GM19438 (cell line): ENCODE data around the gene AFG1L.
"Not testable (repeated sequence)": the region's sequence is repeated elsewhere in the genome, so short reads cannot be mapped to it uniquely, and the experiment has no call there.

Source experiments
- ATAC-seq: cut with Tn5 transposase; IDR thresholded peaks from one replicate; pipeline ENCODE4 v1.9.1; 2021; ENCODE audit warnings: low read depth; ENCODE audit not compliant: unreplicated experiment

The AFG1L gene

DNA sequence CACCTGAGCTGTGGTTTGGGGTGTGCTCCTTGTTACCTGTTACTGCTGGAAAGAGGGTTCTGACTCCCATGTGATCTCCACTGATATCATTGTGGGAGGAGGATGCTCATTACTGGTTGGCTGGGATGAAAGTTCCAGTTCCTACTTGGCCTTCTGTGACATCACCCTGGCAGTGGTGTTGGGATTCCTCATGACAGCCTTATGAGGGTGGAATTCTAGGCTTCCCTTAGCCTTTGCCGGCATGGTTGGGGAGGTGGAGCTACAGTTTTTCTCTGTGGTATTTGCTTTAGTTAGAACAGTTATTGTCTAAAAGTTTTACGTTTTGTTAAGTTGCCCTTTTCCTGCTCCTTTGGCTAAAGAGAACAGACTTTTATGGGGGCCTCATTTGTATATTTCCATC lies 112.1 kb downstream of the AFG1L start:
- no peak for ATAC-seq

DNA sequence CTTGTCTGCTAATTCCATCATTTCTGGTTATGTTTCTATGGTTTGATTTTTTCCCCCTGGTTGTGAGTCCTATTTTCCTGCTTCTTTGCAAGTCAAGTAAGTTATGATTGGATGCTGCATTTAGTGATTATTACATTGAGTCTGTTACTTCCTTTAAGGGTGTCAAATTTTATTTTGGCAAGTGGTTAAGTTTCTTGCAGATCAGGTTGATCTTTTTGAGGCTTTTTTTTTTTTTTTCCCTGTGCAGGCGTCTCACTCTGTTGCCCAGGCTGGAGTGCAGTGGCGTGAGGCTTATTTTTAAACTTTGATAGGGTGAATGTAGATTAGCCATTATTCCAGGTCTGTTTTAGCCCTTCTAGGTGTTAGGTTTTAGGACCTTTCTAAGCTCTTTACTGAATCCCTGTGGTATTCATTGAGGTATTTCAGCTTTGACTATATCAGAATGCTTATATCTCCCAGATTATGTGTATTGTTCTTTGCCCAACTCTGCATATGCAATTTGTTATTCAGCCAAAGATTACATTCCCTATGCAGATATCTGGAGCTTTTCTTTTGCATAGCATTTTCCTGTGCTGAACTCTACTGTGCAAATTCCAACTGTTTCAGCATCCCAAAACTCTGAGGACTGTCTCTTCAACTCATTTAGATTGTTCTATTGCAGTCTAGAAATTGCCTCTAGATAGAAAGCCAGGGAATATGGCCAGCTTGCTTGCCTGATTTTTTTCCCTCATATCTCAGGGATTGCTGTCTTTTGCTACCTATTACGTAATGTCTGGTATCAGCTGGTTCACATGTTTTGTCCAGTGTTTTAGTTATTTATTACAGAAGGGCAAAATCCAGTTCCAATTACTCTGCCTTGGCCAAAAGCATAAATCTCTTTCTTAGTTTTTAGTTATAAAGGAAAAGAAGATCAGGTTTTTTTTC lies 113.3 kb downstream of the AFG1L start:
- ATAC-seq, result no peak

DNA sequence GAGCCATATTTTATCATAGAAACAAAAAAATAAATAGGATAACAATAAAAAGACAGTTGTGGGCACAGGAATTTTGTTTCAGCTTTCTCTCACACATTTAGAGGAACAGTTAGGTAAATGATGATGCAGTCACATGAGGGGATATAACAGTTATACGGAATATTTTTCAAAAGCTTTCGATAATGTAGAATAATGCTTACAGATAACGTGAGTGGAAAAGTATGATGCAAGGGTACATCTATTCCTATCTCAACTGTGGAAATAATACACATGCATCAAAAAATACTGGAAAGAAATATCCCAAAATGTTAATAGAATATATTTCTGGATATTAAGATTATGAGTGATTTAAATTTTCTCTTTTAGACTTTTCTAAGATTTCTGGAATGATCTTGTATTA lies 114.0 kb downstream of the AFG1L start:
- ATAC-seq, result no peak

DNA sequence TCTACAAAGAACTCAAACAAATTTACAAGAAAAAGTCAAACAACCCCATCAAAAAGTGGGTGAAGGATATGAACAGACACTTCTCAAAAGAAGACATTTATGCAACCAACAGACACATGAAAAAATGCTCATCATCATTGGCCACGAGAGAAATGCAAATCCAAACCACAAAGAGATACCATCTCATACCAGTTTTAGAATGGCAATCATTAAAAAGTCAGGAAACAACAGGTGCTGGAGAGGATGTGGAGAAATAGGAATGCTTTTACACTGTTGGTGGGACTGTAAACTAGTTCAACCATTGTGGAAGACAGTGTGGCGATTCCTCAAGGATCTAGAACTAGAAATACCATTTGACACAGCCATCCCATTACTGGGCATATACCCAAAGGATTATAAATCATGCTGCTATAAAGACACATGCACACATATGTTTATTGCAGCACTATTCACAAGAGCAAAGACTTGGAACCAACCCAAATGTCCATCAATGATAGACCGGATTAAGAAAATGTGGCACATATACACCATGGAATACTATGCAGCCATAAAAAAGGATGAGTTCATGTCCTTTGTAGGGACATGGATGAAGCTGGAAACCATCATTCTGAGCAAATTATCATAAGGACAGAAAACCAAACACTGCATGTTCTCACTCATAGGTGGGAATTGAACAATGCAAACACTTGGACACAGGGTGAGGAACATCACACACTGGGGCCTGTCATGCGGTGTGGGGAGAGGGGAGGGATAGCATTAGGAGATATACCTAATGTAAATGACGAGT lies 121.4 kb downstream of the AFG1L start:
- not testable (repeated sequence) for ATAC-seq

DNA sequence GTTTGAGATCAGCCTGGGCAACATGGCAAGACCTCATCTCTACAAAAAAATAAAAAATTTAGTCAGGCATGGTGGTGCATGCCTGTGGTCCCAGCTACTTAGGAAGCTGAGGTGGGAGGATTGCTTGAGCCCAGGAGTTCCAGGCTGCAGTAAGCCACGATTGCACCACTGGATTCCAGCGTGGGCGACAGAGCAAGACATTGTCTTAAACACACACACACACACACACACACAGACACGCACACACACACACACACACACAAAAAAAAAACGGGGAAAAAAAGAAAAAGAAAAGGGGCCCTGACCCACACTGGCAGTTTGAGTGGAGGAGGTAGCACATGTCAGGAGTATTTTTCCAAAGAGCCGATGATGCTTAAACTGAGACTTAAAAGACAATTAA lies 122.2 kb downstream of the AFG1L start:
- ATAC-seq, result no peak

DNA sequence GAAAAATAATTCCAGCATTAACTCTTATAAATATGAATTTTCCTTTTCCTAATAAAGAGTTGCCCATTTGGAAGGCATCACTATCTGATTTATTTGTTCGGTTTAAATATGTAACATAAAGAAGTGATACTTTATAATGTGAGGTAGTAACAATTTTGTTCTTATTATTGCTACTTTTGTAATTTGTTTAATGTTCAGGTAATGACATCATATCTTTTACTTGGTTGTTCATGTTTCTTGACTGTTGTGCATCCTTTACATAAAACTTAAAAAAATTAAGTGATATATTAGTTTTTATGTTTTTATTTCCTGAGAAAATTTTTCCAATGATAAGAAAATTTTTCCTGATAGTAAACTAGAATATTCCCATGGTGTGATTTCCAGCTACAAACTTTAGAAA lies 124.6 kb downstream of the AFG1L start:
- ATAC-seq, result no peak

DNA sequence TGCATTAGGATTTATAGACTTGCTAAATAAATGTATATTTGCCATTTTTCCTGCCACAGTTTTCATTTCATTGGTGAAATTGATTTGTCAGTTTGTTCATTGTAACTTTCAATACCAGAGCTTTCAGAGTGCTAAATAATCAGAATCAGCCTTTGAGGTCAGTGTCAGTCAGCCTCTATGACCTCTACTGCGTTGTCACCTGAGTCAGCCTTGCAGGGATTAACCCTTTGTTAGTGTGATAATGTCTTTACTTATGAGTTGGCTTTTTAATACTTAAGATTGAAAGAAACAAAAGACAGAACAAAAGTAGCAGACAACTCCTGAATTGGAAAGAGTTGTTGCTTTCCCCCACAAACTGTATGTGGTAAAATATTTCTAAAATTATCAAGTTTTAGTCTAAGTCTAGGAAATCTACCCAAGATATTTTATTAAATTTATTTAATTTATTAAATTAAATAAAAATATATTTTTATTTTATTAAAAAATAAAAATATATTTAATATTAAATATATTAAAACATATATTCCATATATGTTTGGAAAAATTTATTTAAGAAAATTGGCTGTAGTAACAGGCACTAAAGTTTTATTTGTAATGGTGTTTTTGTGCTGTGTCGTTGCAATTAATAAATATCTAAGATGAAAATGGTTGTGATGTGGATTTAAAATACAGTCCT lies 125.2 kb downstream of the AFG1L start:
- no peak for ATAC-seq

DNA sequence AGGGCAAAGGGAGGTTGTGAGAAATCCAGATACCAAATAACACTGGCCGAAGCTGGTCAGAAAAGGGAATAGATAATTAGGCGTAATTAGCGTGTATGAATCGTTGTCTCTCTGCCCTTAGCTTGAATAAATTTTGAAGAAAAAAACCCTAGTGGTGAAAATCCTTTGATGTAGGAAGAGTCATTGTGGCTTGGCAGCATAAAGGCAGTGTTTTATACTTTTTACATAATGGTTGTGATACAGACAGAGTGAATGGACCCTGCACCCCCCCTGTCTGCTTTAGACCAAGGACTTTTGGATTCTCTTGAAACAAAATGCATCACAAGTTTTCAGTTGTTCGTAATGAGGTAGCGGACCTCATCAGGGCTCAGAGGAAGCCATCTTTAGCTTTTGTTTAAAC lies 126.5 kb downstream of the AFG1L start:
- ATAC-seq, result no peak

DNA sequence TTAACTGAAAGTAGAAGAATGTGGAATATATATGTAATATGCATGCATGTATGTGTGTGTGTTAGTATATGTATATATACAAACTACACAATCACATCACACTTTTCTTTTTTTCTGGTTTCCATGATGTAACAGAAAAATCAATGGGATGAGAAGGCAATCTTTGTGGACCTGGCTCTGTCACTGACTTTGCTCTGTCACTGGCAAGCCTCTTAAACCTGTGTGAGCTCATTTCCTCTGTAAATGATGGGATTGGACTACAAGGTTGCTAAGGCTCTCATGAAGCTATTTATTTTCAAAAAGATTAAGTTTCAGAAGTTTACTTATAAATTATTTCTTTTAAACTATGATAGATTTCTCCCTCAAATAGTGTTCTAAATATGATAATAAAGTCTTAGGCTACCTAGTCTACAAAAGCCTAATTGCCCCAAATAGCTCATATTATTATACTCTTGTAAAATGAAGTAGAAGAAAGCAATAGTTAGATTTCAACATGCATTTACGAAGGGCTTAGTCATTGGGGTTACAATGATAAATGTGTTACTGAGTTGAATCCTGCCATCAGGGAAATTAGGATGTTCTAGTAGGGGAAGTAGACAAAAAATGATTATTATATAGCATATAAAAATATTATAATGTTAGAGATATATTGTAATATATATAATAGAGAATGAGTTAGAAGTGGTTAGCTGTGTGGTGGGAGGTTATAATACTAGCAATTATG lies 129.3 kb downstream of the AFG1L start:
- no peak for ATAC-seq

DNA sequence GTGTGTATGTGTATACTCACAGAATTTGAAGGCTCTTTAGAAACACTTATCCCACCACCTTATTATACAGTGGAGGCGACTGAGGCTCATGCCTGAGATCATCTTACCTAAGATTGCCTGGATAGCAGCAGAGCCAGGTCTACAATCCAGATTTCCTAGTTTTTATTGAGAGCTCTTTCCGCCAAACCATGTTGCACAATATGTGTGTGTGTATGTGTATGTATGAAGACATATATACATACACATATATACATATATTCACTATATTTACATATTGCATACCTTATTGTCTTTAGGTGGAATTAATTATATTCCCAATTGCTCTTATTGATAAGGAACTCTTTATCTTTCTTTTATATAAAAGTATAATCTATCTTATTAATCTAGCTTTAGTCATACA lies 130.6 kb downstream of the AFG1L start:
- no peak for ATAC-seq

DNA sequence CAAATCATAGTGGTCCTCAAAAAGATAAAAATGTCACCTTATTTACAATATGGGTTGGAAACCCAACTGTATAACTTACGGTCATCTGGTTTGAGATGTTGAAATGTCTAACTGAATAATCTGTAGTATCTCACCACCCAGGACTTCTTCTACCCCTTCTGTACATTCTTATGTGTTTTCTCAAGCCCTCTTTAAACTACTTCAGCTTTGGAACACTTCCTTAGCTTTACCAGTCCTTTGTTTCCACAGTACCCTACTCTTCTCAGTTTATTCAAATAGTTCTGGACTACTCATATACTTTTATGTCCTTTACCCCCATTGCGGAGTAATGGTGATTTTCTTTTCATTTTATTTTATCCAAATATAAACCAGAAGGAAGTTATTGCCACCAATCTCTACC lies 137.3 kb downstream of the AFG1L start:
- no peak for ATAC-seq

DNA sequence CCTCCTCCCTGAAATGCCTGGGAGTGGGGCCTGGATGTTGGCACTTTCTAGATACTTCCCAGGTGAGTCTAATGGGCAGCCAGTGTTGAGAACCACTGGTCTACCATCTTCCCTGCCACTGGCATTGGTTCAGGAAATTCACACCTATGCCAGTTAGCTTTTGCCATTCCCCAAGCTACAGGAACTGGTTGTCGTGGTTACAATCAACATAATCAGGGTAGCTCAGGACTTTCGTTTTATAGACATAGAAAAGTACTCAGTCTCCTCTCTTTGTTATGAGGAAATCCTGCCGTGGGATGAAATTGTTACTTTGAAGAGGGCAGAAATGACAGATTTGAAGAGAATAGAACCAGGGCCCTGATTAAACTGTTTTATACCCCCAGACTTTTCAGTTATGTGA lies 137.9 kb downstream of the AFG1L start:
- ATAC-seq, result no peak

DNA sequence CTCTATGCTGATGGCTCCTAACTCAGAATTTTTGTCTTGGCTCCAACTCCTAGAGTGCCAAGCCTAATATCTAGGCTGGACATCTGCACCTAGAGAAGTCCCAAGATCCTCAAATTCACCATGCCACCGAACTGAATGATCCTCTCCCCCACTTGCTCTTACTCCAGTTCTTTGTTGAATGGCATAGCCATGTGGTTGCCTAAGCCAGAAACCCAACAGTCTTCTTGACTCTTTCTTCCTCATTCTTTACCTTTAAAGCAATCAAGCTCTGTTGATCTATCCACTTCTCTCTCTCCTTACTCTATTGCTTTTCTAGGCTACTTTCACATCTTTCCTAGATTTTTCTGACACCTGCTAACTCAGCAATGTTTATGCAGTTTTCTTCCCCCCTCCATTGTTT lies 139.4 kb downstream of the AFG1L start:
- no peak for ATAC-seq

DNA sequence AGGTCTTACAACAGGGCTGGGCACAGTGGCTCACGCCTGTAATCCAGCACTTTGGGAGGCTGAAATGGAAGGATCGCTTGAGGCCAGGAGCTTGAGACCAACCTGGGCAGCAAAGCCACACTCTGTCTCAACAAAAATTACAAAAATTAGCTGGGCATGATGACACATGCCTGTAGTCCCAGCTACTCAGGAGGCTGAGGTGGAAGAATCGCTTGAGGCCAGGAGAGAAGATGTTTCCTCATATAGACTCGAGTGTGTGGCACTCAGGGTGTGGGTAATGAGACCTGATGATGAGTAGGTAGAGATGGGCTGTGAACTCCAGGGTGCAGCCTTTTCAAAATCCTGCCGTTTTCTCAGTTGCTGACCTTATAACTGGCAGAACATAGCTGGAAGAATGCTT lies 140.5 kb downstream of the AFG1L start:
- no peak for ATAC-seq

DNA sequence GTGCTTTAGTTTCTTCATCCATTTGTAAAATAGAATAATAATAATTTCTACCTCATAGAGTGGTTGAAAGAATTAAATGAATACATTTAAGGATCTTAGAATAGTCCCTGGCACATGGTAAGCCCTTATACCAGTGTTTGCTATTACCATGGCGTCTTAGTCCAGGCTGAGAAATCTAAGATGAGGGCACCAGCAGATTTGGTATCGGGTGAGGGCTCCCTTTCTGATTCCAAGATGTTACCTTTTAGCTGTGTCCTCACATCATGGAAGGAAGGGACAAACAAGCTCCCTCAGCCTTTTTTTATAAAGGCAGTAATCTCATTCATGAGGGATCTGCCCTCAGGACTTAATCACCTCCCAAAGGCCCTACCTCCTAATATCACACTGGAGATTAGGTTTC lies 141.9 kb downstream of the AFG1L start:
- ATAC-seq, result no peak

DNA sequence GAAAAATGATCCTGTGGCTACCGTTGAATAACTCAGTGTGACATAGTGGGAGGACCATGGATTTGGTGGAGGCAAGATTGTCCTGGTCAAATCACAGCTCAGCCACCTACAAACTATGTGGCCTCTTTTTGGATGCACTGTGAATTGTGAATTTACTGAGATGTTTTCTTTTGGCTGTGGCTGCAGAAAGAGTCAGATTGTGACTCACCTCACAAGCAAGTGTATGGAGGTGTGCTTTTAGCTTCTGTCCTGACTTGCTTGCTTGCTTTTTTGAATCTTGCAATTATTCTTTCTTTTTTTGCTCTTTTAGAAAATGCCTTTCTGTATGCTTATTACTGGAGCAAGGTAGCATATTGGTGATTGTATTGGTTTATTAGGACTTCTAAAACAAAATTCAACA lies 143.0 kb downstream of the AFG1L start:
- no peak for ATAC-seq

DNA sequence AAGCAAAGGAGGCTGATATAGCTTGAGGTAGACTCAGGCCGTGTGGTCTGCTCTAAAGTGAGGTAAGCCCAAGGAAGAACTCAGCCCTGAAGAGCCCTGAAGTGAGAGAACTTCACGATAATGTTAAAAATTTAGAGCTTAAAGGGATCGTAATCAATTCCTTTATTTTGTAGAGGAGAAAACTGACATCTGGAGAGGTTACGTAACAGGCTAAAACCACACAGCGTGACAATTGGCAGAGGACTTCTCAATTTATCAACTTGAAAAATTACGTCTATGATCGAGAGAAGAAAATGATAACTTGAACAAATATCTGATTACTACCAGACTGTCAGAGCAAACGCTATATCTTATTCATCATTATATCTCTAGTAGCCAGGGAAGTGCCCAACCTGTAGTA lies 144.1 kb downstream of the AFG1L start:
- no peak for ATAC-seq

DNA sequence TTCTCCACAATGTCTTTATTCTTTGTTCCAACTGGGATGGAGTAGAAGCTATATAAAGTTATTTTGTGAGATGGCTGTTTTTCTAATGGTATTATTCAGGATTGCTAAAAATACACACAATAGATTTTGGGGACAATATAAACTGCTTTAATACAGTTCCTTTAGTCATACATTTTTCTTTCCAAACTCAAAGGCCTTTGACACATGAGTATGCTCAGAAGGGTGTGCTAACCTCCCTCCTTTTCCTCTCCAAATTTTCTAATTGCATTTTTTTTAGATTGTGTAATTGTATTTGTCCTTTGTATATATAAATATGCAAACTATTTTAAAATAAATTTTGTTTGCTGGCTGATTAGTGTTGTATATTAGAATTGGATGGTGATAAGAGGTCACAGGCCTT lies 146.3 kb downstream of the AFG1L start:
- no peak for ATAC-seq

DNA sequence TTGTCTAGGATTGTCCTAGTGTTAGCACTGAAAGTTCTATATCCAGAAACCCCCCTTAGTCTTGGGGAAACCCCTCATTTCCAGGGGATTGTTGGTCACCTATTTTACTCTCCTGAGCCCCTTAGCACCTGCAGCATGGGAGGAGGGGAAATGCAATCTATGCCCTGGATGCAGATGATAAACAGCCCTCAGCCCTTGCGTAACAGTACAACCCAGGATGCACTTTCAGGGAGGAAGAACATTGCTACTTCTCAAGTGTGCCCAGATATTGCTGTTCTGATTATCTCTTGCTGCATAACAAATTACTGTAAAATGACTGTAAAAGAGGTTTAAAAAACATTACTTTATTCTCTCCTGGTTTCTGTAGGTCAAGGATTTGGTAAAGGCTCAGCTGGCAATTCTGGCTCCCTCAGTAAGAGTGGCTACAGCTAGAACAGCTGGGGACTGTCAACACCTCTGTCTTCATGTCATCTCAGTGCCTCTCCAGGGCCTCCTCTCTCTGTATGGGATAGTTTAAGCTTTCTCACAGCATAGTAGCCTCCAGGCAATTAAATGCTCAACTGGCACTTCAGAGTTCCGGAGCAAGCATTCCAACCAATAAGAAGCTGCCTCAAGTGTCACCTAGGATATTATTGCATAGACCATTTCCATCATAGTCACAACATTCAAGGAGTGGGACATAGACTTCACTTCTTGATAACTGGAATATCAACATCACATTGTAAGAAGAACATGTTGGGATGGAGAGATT lies 148.1 kb downstream of the AFG1L start:
- no peak for ATAC-seq

DNA sequence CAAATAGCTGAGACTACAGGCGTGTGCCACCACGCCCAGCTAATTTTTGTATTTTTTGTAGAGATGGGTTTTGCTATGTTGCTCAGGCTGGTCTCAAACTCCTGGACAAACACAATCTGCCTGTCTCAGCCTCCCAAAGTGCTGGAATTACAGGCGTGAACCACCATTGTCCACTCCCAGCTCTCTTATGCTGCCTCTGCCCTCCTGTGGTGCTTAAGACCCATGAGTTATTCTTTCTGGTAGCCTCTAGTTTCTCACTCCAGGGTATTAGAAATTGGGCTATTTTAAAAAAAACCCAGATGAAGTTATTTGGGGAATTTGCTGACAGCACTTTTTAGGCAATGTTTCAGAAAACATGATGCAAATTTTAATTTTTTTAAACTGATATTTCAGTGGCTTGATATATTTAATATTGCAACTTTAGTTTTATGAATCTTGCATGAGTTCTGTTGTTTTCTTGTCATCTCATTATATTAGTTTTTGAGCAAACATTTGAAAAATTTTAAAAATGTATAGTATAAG lies 151.8 kb downstream of the AFG1L start:
- no peak for ATAC-seq
